ENCODE data around the gene PAXX.

PAXX gene

GRCh38 chr9:136953771-136954269 is 38.4 kb upstream of the PAXX start:
- no peak for DNase-seq

GRCh38 chr9:136954270-136955083 is 37.7 kb upstream of the PAXX start:
- no peak for DNase-seq

- DNase-seq: no peak
Observed at GRCh38 chr9:136955202-136955942, 36.9 kb upstream of the PAXX start.

- no peak for DNase-seq
Observed at GRCh38 chr9:136955943-136956335, 36.3 kb upstream of the PAXX start.

GRCh38 chr9:136956604-136957003 is 35.6 kb upstream of the PAXX start:
- DNase-seq: no peak

- no peak for DNase-seq
Observed at GRCh38 chr9:136957461-136957860, 34.8 kb upstream of the PAXX start.

- no peak for DNase-seq
Observed at GRCh38 chr9:136957901-136958300, 34.3 kb upstream of the PAXX start.

- DNase-seq: no peak
Observed at GRCh38 chr9:136958473-136958872, 33.7 kb upstream of the PAXX start.

GRCh38 chr9:136958898-136959850 is 33.0 kb upstream of the PAXX start:
- DNase-seq: no peak

- no peak for DNase-seq
Observed at GRCh38 chr9:136960212-136960937, 31.8 kb upstream of the PAXX start.

GRCh38 chr9:136960938-136961275 is 31.3 kb upstream of the PAXX start:
- no peak for DNase-seq

GRCh38 chr9:136961279-136962065 is 30.8 kb upstream of the PAXX start:
- no peak for DNase-seq

GRCh38 chr9:136962163-136962562 is 30.1 kb upstream of the PAXX start:
- no peak for DNase-seq

GRCh38 chr9:136962701-136963248 is 29.4 kb upstream of the PAXX start:
- DNase-seq: no peak

GRCh38 chr9:136963341-136963740 is 28.9 kb upstream of the PAXX start:
- no peak for DNase-seq

GRCh38 chr9:136963751-136964150 is 28.5 kb upstream of the PAXX start:
- no peak for DNase-seq

GRCh38 chr9:136964171-136964689 is 28.0 kb upstream of the PAXX start:
- no peak for DNase-seq

GRCh38 chr9:136964833-136965422 is 27.3 kb upstream of the PAXX start:
- DNase-seq: no peak

GRCh38 chr9:136965771-136966484 is 26.3 kb upstream of the PAXX start:
- DNase-seq: no peak

Measured in effector CD8-positive, alpha-beta T cell (primary cell).